Mucosa of stomach (tissue), 1 donor: ENCODE results near the gene VAMP8.
"Not testable (repeated sequence)": the region's sequence is repeated elsewhere in the genome, so short reads cannot be mapped to it uniquely, and the experiment has no call there.

Experiments
- H3K27me3 ChIP-seq: one replicate; pipeline ENCODE4 v1.7.0; 2013; ENCODE audit warnings: mild to moderate bottlenecking, low read length; ENCODE audit not compliant: control insufficient read depth, insufficient read depth
- H3K36me3 ChIP-seq: one replicate; pipeline ENCODE4 v1.7.0; 2013; ENCODE audit warnings: low read length; ENCODE audit not compliant: control insufficient read depth, insufficient read depth
- H3K4me1 ChIP-seq: one replicate; pipeline ENCODE4 v1.7.0; 2013; ENCODE audit warnings: mild to moderate bottlenecking, low read length; ENCODE audit not compliant: control insufficient read depth, insufficient read depth
- H3K4me3 ChIP-seq: one replicate; pipeline ENCODE4 v1.7.0; 2013; ENCODE audit warnings: low read length
- H3K9ac ChIP-seq: one replicate; pipeline ENCODE4 v1.7.0; 2013; ENCODE audit warnings: mild to moderate bottlenecking, low read length, moderate library complexity
- H3K9me3 ChIP-seq: one replicate; pipeline ENCODE4 v1.7.0; 2013; ENCODE audit warnings: mild to moderate bottlenecking, low read length, moderate library complexity; ENCODE audit not compliant: control insufficient read depth
- donor health status: Pancreatic carcinoma.

Gene VAMP8

DNA sequence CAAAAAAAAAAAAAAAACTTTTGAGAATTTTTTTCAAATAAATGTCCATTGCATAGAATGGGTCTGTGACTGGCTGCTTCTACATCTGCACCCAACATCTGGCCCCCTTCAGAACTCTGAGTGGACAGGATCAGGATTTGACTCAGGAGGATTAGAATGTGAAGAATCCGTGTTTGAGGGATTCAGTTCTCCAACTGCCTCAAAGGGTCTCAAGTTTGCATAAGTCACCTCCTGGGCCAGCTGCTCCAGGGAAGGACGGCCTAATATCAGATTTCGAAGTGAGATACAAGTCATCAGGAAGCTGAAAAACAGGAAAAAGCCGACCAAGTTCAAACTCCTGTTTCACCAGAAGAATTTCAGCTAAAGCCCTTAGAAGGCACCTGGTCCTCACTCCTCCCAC, 27.6 kb upstream of the VAMP8 start:
- peaks cover 9% of the 10 kb centered on the region for H3K4me1 ChIP-seq
- peaks cover 19% of the 10 kb centered on the region for H3K36me3 ChIP-seq
- H3K27me3 ChIP-seq = no peaks in the 10 kb centered on the region
- no peaks in the 10 kb centered on the region for H3K9me3 ChIP-seq
- H3K4me3 ChIP-seq = no peak overlapping the region
- H3K9ac ChIP-seq = no peak overlapping the region

DNA sequence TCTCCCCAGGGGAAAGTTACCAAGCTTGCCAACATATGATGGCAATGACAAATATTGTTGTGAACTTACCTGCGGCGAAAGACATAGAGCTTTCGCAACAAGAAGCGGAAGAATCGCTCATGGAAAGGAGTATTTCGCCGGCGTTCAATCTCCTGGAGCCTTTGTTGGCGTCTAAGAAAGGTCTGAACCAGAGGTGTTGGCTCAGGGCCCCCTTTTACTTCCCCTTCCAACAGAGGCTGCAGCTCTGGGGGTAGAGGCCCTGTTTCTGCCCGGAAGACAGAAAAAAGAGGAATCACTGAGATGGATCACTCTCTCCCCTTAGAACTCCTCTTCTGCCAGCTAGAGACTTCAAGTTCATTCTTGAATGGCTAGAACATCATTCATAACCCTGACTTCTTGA, 26.9 kb upstream of the VAMP8 start:
- peaks cover 9% of the 10 kb centered on the region for H3K4me1 ChIP-seq
- no peaks in the 10 kb centered on the region for H3K27me3 ChIP-seq
- H3K4me3 ChIP-seq = no peak overlapping the region
- peaks cover 16% of the 10 kb centered on the region for H3K36me3 ChIP-seq
- H3K9ac ChIP-seq = no peak overlapping the region
- no peaks in the 10 kb centered on the region for H3K9me3 ChIP-seq

DNA sequence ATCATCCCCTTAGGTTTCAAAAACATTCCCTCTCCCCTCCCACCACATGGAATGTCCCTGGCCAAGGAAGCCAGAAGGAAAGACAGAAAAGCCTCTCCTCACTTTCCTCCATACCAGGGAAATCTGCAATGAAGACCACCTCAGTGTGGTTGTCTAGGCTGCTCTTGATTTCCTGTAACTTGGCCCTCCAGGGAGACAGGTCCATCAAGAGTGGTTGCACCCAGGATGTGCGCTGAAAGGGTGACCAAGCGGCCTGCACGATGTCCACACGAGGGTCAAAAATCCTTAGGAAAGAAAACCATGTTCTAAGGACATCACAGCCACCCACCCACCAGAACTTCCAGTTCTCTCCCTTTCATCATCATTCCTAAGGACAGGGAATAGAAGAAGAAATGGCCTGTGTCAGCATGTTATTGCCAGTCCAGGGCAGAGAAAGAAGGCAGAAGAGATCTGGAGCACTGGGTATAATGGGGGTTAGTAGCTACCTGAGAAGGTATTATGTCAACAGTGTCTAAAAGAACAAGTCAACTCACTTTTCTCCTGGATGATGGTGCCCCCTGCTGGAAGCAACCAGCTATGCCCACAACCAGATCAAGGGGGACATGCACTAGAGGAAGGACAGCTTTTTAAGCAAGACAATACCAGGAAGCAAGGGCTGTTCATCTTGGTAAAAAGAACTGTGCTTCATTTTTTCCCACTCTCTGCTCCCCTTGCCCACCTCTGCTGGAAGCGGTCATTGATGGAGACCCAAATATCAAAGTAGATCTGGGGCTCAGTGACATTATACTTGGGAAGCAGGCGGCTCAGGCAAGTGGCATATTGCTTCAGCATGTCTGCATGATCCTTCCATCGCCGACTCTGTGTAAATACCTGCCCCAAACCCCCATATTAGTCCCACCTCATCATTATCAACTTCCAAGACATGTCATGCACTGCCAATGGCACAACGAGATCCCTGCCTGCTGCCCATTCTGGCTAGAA, 25.4 kb upstream of the VAMP8 start:
- H3K36me3 ChIP-seq = peaks cover 17% of the 10 kb centered on the region
- no peaks in the 10 kb centered on the region for H3K27me3 ChIP-seq
- no peaks in the 10 kb centered on the region for H3K9me3 ChIP-seq
- H3K9ac ChIP-seq = no peak overlapping the region
- peaks cover 9% of the 10 kb centered on the region for H3K4me1 ChIP-seq
- H3K4me3 ChIP-seq = no peak overlapping the region

DNA sequence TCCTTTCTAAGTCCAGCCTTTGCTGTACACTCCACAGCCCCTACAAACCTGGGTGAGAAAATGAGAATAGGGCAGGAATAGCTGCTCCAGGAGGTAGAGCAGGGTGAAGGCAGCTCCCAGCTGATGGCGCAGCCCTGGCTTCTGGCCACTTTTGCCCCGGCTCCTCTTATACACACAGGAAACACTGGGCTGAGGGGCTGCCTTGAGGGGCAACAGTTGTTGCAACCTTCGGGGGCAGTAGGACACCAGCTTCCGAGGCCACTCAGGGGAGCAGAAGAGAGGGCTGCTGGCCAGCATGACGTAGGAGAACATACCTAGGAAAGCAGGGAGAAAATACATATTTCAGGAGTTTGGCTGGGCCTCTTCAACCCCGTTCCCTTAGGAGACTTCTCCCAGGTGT, 24.2 kb upstream of the VAMP8 start:
- Histone ChIP-seq H3K4me1 (peaks cover 9% of the 10 kb centered on the region), H3K36me3 (peaks cover 18% of the 10 kb centered on the region), H3K9me3 (no peaks in the 10 kb centered on the region), H3K27me3 (no peaks in the 10 kb centered on the region), H3K4me3 (no peak overlapping the region), H3K9ac (no peak overlapping the region)

DNA sequence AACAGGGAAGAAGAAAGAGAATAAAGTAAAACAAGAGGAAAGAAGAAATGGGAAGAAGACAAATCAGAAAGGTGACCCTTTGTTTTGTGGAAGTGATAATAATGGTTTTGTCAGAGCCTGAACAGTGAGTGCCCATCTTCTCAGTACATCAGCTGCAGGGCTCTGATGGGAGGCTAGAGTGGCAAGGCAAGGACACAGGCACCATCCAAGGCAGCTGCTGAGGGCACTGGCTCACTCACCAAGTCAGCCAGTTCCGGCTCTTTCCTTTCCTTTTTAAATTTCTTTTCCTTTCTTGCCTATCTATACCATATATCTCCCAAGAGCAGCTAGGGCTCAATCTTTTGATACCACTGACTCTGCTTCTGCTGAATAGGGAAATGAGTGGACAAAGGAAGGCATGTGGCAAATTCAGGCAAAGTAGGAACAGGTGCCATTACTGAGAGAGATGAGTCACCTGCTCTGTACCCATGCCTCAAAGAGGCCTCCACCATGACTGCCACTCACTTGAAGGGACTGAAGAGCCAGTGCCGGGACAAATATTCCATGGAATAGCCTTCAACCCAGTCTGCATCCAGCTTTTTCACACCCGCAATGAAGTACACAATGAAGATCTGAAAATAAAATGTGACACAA, 22.3 kb upstream of the VAMP8 start:
- Histone ChIP-seq H3K27me3 (no peaks in the 10 kb centered on the region), H3K4me3 (no peak overlapping the region), H3K9me3 (no peaks in the 10 kb centered on the region), H3K4me1 (peaks cover 14% of the 10 kb centered on the region), H3K36me3 (peaks cover 18% of the 10 kb centered on the region), H3K9ac (no peak overlapping the region)

DNA sequence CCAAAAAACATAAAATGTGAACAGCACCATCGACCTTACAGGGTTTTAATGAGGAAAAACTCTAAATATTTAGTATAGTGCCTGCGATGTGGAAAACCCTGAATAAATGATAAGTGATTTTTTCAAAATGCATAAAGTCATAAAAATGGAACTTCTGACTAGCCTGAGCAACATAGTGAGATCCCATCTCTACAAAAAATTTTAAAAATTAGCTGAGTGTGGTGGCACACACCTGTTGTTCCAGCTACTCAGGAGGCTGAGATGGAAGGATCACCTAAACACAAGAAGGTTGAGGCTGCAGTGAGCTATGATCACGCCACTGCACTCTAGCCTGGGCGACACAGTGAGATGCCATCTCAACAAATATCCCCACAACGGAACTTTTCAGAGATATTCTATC, 20.3 kb upstream of the VAMP8 start:
- H3K27me3 ChIP-seq = no peaks in the 10 kb centered on the region

DNA sequence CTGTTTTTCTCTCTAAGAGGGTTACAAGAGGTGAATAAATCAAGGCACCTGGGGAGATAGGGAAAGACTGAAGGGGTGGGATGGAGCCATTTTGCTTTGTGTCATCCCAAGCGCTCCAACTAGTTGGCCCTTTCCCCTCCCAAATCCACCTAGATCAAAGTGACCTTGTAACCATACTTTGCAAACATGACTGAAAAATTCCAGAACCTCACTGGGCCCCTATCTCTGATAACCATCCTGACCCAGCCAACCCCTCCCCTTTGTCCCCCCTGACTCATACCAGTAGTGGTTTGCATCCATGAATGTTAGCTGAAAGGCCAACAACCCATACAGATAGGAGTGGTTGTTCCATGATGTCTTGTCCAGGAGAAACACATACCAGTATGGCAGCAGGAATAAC, 19.2 kb upstream of the VAMP8 start:
- Histone ChIP-seq H3K9me3 (no peaks in the 10 kb centered on the region), H3K9ac (no peak overlapping the region), H3K4me1 (peaks cover 8% of the 10 kb centered on the region), H3K36me3 (peaks cover 12% of the 10 kb centered on the region), H3K4me3 (no peak overlapping the region), H3K27me3 (no peaks in the 10 kb centered on the region)

More for the DNA sequence above, 20.3 kb upstream of the VAMP8 start:
- peaks cover 13% of the 10 kb centered on the region for H3K4me1 ChIP-seq
- H3K36me3 ChIP-seq = peaks cover 18% of the 10 kb centered on the region
- no peak overlapping the region for H3K4me3 ChIP-seq
- no peak overlapping the region for H3K9ac ChIP-seq
- no peaks in the 10 kb centered on the region for H3K9me3 ChIP-seq

DNA sequence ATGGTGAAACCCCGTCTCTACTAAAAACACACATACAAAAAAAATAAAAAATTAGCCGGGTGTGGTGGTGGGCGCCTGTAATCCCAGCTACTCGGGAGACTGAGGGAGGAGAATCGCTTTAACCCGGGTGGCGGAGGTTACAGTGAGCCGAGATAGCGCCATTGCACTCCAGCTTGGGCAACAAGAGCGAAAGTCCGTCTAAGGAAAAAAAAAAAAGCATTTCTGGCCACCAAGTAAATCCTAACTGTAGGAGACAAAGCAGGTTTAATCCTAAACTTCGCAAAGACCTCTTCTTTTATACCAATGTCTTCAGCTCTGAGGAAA, 17.0 kb upstream of the VAMP8 start:
- H3K36me3 ChIP-seq, H3K9me3 ChIP-seq, H3K27me3 ChIP-seq, H3K4me1 ChIP-seq: not testable (repeated sequence)
- Histone ChIP-seq H3K4me3 (peak overlapping the region; percentile 99), H3K9ac (peak overlapping the region; percentile 91)

DNA sequence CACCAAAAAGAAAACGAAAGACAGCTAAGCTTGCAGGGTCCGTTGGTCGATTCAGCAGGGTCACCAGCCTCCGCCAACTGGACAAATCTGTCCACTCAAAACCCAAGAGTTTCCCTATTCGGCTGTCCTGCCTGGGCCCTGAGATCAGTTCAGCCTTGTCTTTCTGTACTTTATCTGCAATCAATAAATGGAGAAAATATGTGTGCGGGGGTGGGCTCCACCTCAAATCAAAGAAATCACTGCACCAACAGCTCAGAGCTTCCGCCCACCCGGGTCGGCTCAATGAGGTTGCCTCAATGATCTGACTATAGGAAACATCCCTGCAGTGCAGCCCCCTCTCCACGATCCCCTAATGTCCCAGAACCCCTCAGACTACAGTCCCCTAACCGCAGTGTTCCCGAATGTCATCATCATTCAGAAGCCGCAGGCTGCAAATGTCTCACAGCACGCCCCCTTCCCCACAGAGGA, 16.5 kb upstream of the VAMP8 start:
- peak overlapping the region; percentile 99 for H3K4me3 ChIP-seq
- H3K27me3 ChIP-seq = no peaks in the 10 kb centered on the region
- peaks cover 8% of the 10 kb centered on the region for H3K4me1 ChIP-seq
- H3K9ac ChIP-seq = peak overlapping the region; percentile 91
- H3K9me3 ChIP-seq = no peaks in the 10 kb centered on the region
- H3K36me3 ChIP-seq = peaks cover 8% of the 10 kb centered on the region

DNA sequence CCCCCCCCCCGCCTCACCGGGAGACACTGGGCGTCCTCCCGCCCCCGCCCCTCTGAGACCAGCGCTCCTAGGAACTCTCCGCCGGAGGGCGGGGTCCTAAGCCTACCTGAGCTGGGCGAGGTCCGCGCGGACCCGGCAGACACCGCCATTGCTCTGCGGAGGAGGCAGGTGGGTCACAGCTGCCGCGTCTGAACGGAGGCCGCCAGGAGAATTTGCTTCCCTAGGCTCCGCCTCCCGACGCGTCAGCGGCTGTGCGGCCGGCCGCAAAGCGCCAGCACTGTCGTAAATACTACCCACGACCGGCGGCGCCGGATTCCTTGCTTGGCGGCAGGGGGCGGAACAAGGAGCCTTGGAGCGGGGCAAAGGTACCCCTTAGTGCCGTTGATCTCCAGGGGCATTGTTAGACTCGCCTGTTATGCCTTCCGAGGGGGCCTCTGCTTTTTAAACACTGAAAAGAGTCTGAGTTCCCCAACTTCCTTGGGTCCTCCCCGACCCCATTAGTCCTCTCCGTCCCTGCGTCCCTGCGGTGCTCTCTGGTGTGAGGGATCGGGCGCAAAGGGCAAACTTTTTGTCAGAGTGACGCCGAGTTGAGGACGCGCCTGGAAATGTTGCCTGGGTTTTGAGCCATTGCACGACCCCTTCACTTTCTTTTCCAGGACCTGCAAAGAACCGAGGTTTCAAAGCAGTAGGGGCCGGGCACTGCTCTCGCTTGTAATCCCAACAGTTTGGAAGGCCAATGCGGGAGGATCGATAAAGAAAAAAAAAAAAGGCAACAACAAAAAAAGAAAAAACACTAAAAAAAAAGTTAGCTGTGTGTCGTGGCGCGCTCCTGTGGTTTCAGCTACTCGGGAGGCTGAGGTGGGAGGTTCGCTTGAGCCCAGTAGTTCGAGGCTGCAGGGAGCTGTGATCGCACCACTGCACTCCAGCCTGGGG, 15.8 kb upstream of the VAMP8 start, which contains the start of gene GGCX:
Gene GGCX (minus strand): TSS at position 214 of the 933 bp plus-strand sequence. CDS start 65 bp downstream, at position 149.
- Histone ChIP-seq H3K4me1 (peaks cover 8% of the 10 kb centered on the region), H3K4me3 (peak within 1 kb of the TSS; percentile 99)

DNA sequence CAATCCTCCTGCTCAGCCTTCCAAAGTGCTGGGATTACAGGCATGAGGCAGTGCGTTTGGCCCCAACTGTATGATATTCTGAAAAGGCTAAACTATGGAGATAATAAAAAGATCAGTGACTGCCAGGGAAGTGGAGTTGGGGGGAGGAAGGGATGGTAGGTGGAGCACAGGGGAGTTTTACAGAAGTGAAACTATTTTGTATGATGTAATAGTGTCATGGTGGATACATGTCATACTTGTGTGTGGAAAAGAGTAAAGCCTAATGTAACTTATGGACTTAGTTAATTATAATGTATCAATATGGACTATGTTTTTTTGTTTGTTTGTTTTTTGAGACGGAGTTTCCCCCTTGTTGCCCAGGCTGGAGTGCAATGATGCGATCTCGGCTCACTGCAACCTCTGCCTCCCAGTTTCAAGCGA, 13.2 kb upstream of the VAMP8 start:
- Histone ChIP-seq H3K9ac (no peak overlapping the region), H3K4me1 (peaks cover 8% of the 10 kb centered on the region), H3K27me3 (no peaks in the 10 kb centered on the region), H3K9me3 (no peaks in the 10 kb centered on the region), H3K4me3 (no peak overlapping the region), H3K36me3 (no peaks in the 10 kb centered on the region)

More for the DNA sequence above, 15.8 kb upstream of the VAMP8 start, which contains the start of gene GGCX:
- peaks cover 5% of the 10 kb centered on the region for H3K36me3 ChIP-seq
- H3K27me3 ChIP-seq = no peaks in the 10 kb centered on the region
- no peaks in the 10 kb centered on the region for H3K9me3 ChIP-seq
- H3K9ac ChIP-seq = peak within 1 kb of the TSS; percentile 91
